A549 (cell line): Measurements from ENCODE around the gene KHDRBS2. TPM values are rescaled to one million over a fixed set of nuclear protein-coding genes. Genes with fewer than 3 reads are reported as not detected.

Experiments
- ATAC-seq, 2 experiments: fragments of 200-7000 bp in 1 of 2; fragments of >200 bp in 1 of 2; cut with Nextera tagmentation in 1 of 2; cut with Tn5 transposase in 1 of 2; 3 replicates each; pipeline versions ENCODE4 v1.8.0 to v1.9.1; 2018 to 2020; ENCODE audit warnings: mild to moderate bottlenecking in 1 of 2, moderate library complexity in 1 of 2
- CTCF ChIA-PET: fragments of 300-600 bp; sonication (Branson Sonifier 250); formaldehyde crosslinking; extraction: SDS; loops from one replicate; lab custom pipeline; 2021; ENCODE audit warnings: antibody characterized with exemption, inconsistent platforms; lab: Yijun Ruan, JAX
- POLR2A ChIA-PET: fragments of 350-600 bp; formaldehyde crosslinking; extraction: SDS; loops from one replicate; lab custom pipeline; 2021; ENCODE audit warnings: antibody characterized with exemption, inconsistent platforms; lab: Yijun Ruan, JAX
- DNase-seq, 2 experiments: peaks; one replicate each; pipeline versions ENCODE4 v3.0.0 to v3.0.0-alpha.2; 2011 to 2016; ENCODE audit warnings: low read depth in 1 of 2, low spot score in 1 of 2
- FAIRE-seq: peaks from 2 replicates; lab custom pipeline; 2011; peaks lifted over from hg19 to GRCh38; lab: Jason Lieb, UNC
- H3K27ac ChIP-seq, 2 experiments: fragments of >200 bp; sonication (Bioruptor Twin); formaldehyde crosslinking; 3 replicates each; pipeline ENCODE4 v1.5.1; 2016 to 2017
- H3K4me1 ChIP-seq: fragments of >200 bp; sonication (Bioruptor Twin); formaldehyde crosslinking; 3 replicates; pipeline ENCODE4 v1.6.1; 2016
- H3K4me2 ChIP-seq: fragments of >200 bp; sonication (Bioruptor Twin); formaldehyde crosslinking; 3 replicates; pipeline ENCODE4 v1.6.1; 2016
- H3K4me3 ChIP-seq: fragments of >200 bp; sonication (Bioruptor Twin); formaldehyde crosslinking; 3 replicates; pipeline ENCODE4 v1.5.1; 2016
- H3K9me3 ChIP-seq: fragments of >200 bp; sonication (Bioruptor Twin); formaldehyde crosslinking; 3 replicates; pipeline ENCODE4 v1.6.1; 2016
- CBX2 ChIP-seq: fragments of 200-600 bp; sonication (generic); IDR thresholded peaks from 2 replicates; pipeline ENCODE4 v1.6.1; 2016; ENCODE audit warnings: low read depth, mild to moderate bottlenecking, borderline replicate concordance
- ESRRA ChIP-seq: fragments of 150-350 bp; IDR thresholded peaks from 2 replicates; pipeline ENCODE4 v1.6.1; 2014; ENCODE audit warnings: mild to moderate bottlenecking, low read length, borderline replicate concordance
- HDAC2 ChIP-seq: fragments of 200-600 bp; sonication (generic); IDR thresholded peaks from 2 replicates; pipeline ENCODE4 v1.6.1; 2016
- HOXA7 ChIP-seq: fragments of 250-450 bp; sonication (Bioruptor Pico); IDR thresholded peaks from 2 replicates; pipeline ENCODE4 v1.5.0; 2020; ENCODE audit warnings: mild to moderate bottlenecking, moderate library complexity
- HOXB5 ChIP-seq: fragments of 250-450 bp; sonication (Bioruptor Pico); IDR thresholded peaks from 2 replicates; pipeline ENCODE4 v1.5.0; 2020; ENCODE audit warnings: mild to moderate bottlenecking, moderate library complexity
- KDM5A ChIP-seq: fragments of 200-600 bp; sonication (generic); IDR thresholded peaks from 2 replicates; pipeline ENCODE4 v1.6.1; 2016; ENCODE audit warnings: antibody characterized with exemption, mild to moderate bottlenecking
- MAFK ChIP-seq: fragments of 450-650 bp; IDR thresholded peaks from 2 replicates; pipeline ENCODE4 v1.6.1; 2014; ENCODE audit not compliant: partially characterized antibody
- MAZ ChIP-seq: fragments of 150-350 bp; IDR thresholded peaks from 2 replicates; pipeline ENCODE4 v1.6.1; 2014; ENCODE audit warnings: antibody characterized with exemption, low read depth, low read length, borderline replicate concordance
- NR3C1 ChIP-seq: fragments of >200 bp; sonication (Bioruptor Twin); formaldehyde crosslinking; IDR thresholded peaks from 3 replicates; pipeline ENCODE4 v1.6.1; 2017
- POLR2A ChIP-seq: IDR thresholded peaks from 2 replicates; pipeline ENCODE4 v1.6.1; 2012; ENCODE audit warnings: mild to moderate bottlenecking, low read length
- RCOR1 ChIP-seq: fragments of 150-350 bp; IDR thresholded peaks from 2 replicates; pipeline ENCODE4 v1.6.1; 2014; ENCODE audit warnings: antibody characterized with exemption, low read length, low read depth
- USF2 ChIP-seq: fragments of 450-650 bp; IDR thresholded peaks from 2 replicates; pipeline ENCODE4 v1.6.1; 2014; ENCODE audit warnings: antibody characterized with exemption
- WGBS: methylation state at CpG from one replicate; pipeline ENCODE4 v1.1.6; 2017; ENCODE audit errors: missing lambda C conversion rate; 5-methylcytosine and 5-hydroxymethylcytosine counted together
- polyA plus RNA-seq, 4 experiments: library from polyadenylated mRNA; depleted of rRNA in 3 of 4; stranded (reverse); fragments of >200 nt; fragmentation: RNase III in 1 of 4; extraction: RNeasy Plus Mini Kit Qiagen cat#74134 plus additional on column Dnase treatment in 1 of 4; gene quantifications; 2 replicates in 3 of 4; 3 replicates in 1 of 4; pipeline ENCODE4 v1.2.3, GENCODE V29; 2011 to 2017
- TF ChIP-seq, protein P1 (sequence below): fragments of >200 bp; sonication (Bioruptor Twin); formaldehyde crosslinking; IDR thresholded peaks from 2 replicates; pipeline ENCODE4 v1.6.1; 2016
- TF ChIP-seq, protein P2 (sequence below): fragments of 200-600 bp; sonication (generic); IDR thresholded peaks from 2 replicates; pipeline ENCODE4 v1.6.1; 2016; ENCODE audit warnings: antibody characterized with exemption, mild to moderate bottlenecking, moderate library complexity
- TF ChIP-seq, protein P3 (sequence below): fragments of 250-450 bp; sonication (Bioruptor Pico); IDR thresholded peaks from 2 replicates; pipeline ENCODE4 v1.5.0; 2020; ENCODE audit warnings: low read depth, mild to moderate bottlenecking, moderate library complexity
- TF ChIP-seq, protein P4 (sequence below): fragments of 250-450 bp; sonication (Bioruptor Pico); IDR thresholded peaks from 2 replicates; pipeline ENCODE4 v1.5.0; 2021; ENCODE audit warnings: mild to moderate bottlenecking, moderate library complexity, borderline replicate concordance

KHDRBS2 gene
- polyA plus RNA-seq, 2 of the 4 experiments (the other 2 are of a cell fraction) = not detected

GRCh38 chr6:62119401-62119800 is 166.6 kb downstream of the KHDRBS2 start (continued):
- no peak for TF ChIP-seq USF2

- POLR2A ChIA-PET = no interaction called here
- no peak for DNase-seq
- FAIRE-seq = no peak
- Histone ChIP-seq H3K4me2 (no peak overlapping the region), H3K4me1 (no peaks in the 10 kb centered on the region), H3K9me3 (no peaks in the 10 kb centered on the region), H3K27ac (no peak overlapping the region), H3K4me3 (no peak overlapping the region)
- TF ChIP-seq POLR2A (no peak), HOXA7 (CRISPR knock-in tag) (no peak), RCOR1 (no peak), NR3C1 (no peak), HDAC2 (no peak), KDM5A (no peak), HOXB5 (CRISPR knock-in tag) (no peak), MAZ (no peak), ESRRA (no peak), CBX2 (no peak)
- TF ChIP-seq, protein P1, sequence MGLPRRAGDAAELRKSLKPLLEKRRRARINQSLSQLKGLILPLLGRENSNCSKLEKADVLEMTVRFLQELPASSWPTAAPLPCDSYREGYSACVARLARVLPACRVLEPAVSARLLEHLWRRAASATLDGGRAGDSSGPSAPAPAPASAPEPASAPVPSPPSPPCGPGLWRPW = no peak
- TF ChIP-seq, protein P2, sequence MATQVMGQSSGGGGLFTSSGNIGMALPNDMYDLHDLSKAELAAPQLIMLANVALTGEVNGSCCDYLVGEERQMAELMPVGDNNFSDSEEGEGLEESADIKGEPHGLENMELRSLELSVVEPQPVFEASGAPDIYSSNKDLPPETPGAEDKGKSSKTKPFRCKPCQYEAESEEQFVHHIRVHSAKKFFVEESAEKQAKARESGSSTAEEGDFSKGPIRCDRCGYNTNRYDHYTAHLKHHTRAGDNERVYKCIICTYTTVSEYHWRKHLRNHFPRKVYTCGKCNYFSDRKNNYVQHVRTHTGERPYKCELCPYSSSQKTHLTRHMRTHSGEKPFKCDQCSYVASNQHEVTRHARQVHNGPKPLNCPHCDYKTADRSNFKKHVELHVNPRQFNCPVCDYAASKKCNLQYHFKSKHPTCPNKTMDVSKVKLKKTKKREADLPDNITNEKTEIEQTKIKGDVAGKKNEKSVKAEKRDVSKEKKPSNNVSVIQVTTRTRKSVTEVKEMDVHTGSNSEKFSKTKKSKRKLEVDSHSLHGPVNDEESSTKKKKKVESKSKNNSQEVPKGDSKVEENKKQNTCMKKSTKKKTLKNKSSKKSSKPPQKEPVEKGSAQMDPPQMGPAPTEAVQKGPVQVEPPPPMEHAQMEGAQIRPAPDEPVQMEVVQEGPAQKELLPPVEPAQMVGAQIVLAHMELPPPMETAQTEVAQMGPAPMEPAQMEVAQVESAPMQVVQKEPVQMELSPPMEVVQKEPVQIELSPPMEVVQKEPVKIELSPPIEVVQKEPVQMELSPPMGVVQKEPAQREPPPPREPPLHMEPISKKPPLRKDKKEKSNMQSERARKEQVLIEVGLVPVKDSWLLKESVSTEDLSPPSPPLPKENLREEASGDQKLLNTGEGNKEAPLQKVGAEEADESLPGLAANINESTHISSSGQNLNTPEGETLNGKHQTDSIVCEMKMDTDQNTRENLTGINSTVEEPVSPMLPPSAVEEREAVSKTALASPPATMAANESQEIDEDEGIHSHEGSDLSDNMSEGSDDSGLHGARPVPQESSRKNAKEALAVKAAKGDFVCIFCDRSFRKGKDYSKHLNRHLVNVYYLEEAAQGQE = no peak
- TF ChIP-seq, protein P3, sequence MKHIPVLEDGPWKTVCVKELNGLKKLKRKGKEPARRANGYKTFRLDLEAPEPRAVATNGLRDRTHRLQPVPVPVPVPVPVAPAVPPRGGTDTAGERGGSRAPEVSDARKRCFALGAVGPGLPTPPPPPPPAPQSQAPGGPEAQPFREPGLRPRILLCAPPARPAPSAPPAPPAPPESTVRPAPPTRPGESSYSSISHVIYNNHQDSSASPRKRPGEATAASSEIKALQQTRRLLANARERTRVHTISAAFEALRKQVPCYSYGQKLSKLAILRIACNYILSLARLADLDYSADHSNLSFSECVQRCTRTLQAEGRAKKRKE = no peak
- TF ChIP-seq, protein P4, sequence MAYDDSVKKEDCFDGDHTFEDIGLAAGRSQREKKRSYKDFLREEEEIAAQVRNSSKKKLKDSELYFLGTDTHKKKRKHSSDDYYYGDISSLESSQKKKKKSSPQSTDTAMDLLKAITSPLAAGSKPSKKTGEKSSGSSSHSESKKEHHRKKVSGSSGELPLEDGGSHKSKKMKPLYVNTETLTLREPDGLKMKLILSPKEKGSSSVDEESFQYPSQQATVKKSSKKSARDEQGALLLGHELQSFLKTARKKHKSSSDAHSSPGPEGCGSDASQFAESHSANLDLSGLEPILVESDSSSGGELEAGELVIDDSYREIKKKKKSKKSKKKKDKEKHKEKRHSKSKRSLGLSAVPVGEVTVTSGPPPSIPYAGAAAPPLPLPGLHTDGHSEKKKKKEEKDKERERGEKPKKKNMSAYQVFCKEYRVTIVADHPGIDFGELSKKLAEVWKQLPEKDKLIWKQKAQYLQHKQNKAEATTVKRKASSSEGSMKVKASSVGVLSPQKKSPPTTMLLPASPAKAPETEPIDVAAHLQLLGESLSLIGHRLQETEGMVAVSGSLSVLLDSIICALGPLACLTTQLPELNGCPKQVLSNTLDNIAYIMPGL (CRISPR knock-in tag) = no peak
- ATAC-seq = no peak
- WGBS = 7% methylated on average over 1 of the region's 8 CpGs
- CTCF ChIA-PET = no interaction called here
Measured at GRCh38 chr6:62103186-62103859, 182.7 kb downstream of the KHDRBS2 start.

DNA sequence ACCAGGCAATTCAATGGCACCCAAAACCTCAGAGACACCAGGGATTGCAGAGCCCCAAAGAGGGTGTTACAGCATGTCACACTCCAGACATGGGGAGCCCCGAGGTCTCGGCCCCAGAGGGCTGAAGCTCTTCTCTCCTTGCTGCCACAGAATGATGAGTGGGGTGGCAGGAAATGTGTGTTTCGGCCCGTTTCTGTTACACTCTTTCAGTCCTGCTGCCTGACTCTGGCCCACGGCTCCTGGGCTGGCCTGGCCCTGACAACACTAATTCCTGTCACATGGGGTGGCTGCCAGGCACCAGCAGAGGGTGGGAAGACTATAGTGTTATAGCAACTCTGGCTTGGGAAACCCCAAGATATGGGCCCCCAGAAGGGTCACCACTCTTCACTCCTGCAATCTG is 183.6 kb downstream of the KHDRBS2 start:
- Histone ChIP-seq H3K4me3 (no peak overlapping the region), H3K9me3 (no peaks in the 10 kb centered on the region), H3K27ac (no peak overlapping the region), H3K4me2 (no peak overlapping the region), H3K4me1 (no peaks in the 10 kb centered on the region)
- 4% methylated on average over 4 of the region's 5 CpGs for WGBS
- TF ChIP-seq RCOR1 = no peak
- no peak for TF ChIP-seq MAFK
- no peak for DNase-seq
- POLR2A ChIA-PET = no interaction called here
- no peak for FAIRE-seq
- no peak for ATAC-seq
- CTCF ChIA-PET = no interaction called here
